Measurements from ENCODE around the gene CACNB4.
A peak's percentile ranks its signal among the peaks of the same experiment; 100 is the strongest.

The CACNB4 gene

GRCh38 chr2:151830961-151831360, 267.9 kb downstream of the CACNB4 start:
- Mint-ChIP-seq H3K27ac (no peak overlapping the region), H3K4me1 (ENCODE audit: low read depth) (peaks cover 25% of the 10 kb centered on the region), H3K4me3 (no peak overlapping the region), H3K9me3 (no peaks in the 10 kb centered on the region), H3K27me3 (no peaks in the 10 kb centered on the region), H3K36me3 (ENCODE audit: low read depth) (peaks cover 11% of the 10 kb centered on the region)
- intact Hi-C loops (cut with micrococcal nuclease) = no loop called here

GRCh38 chr2:151828890-151829324, 269.9 kb downstream of the CACNB4 start:
- H3K4me1 Mint-ChIP-seq (ENCODE audit: low read depth) = peaks cover 32% of the 10 kb centered on the region
- H3K9me3 Mint-ChIP-seq = no peaks in the 10 kb centered on the region
- H3K27me3 Mint-ChIP-seq = no peaks in the 10 kb centered on the region
- H3K4me3 Mint-ChIP-seq = peak overlapping the region; percentile 93
- peak overlapping the region; percentile 89 for H3K27ac Mint-ChIP-seq
- peaks cover 18% of the 10 kb centered on the region for H3K36me3 Mint-ChIP-seq (ENCODE audit: low read depth)
- intact Hi-C loops (cut with micrococcal nuclease) = loop anchor here (5.0 to 10.0 kb wide), 3 partner anchors 58 to 886 kb away; partner anchors contain the start of genes ARL6IP6 and PRPF40A

GRCh38 chr2:151828143-151828889, 270.5 kb downstream of the CACNB4 start, which contains the start of gene ARL5A:
ARL5A (minus strand) TSS chr2:151828421; CDS start chr2:151828176, 245 bp downstream.
- Mint-ChIP-seq H3K4me3 (peak within 1 kb of the TSS; percentile 93), H3K9me3 (no peaks in the 10 kb centered on the region), H3K36me3 (ENCODE audit: low read depth) (peaks cover 18% of the 10 kb centered on the region), H3K27ac (peak within 1 kb of the TSS; percentile 89), H3K4me1 (ENCODE audit: low read depth) (peaks cover 37% of the 10 kb centered on the region), H3K27me3 (no peaks in the 10 kb centered on the region)
- intact Hi-C loops (cut with micrococcal nuclease) = loop anchor here (5.0 to 10.0 kb wide), 3 partner anchors 59 to 886 kb away; partner anchors contain the start of genes ARL6IP6 and PRPF40A

GRCh38 chr2:151827564-151828142, 271.2 kb downstream of the CACNB4 start:
- Mint-ChIP-seq H3K27me3 (no peaks in the 10 kb centered on the region), H3K36me3 (ENCODE audit: low read depth) (peaks cover 18% of the 10 kb centered on the region), H3K27ac (peak overlapping the region; percentile 89), H3K9me3 (no peaks in the 10 kb centered on the region), H3K4me1 (ENCODE audit: low read depth) (peaks cover 43% of the 10 kb centered on the region), H3K4me3 (peak overlapping the region; percentile 93)
- intact Hi-C loops (cut with micrococcal nuclease) = loop anchor here (2.0 to 10.0 kb wide), 4 partner anchors 60 to 887 kb away; partner anchors contain the start of genes ARL6IP6 and PRPF40A

GRCh38 chr2:151826737-151827157, 272.1 kb downstream of the CACNB4 start:
- Mint-ChIP-seq H3K27me3 (no peaks in the 10 kb centered on the region), H3K27ac (peak overlapping the region; percentile 89), H3K9me3 (no peaks in the 10 kb centered on the region), H3K36me3 (ENCODE audit: low read depth) (peaks cover 18% of the 10 kb centered on the region), H3K4me1 (ENCODE audit: low read depth) (peaks cover 45% of the 10 kb centered on the region), H3K4me3 (peak overlapping the region; percentile 93)
- intact Hi-C loops (cut with micrococcal nuclease) = loop anchor here (2.0 to 10.0 kb wide), 4 partner anchors 61 to 888 kb away; partner anchors contain the start of genes ARL6IP6 and PRPF40A

- H3K27ac Mint-ChIP-seq = no peak overlapping the region
- H3K4me3 Mint-ChIP-seq = no peak overlapping the region
- H3K4me1 Mint-ChIP-seq (ENCODE audit: low read depth) = peaks cover 57% of the 10 kb centered on the region
- no peaks in the 10 kb centered on the region for H3K27me3 Mint-ChIP-seq
- H3K36me3 Mint-ChIP-seq (ENCODE audit: low read depth) = peaks cover 24% of the 10 kb centered on the region
- intact Hi-C loops (cut with micrococcal nuclease) = loop anchor here (5.0 to 10.0 kb wide), 3 partner anchors 62 to 890 kb away; partner anchors contain the start of genes ARL6IP6 and PRPF40A
- H3K9me3 Mint-ChIP-seq = no peaks in the 10 kb centered on the region
These were observed 274.0 kb downstream of the CACNB4 start for GRCh38 chr2:151824886-151825285.

- Mint-ChIP-seq H3K27ac (no peak overlapping the region), H3K4me3 (no peak overlapping the region), H3K36me3 (ENCODE audit: low read depth) (peaks cover 24% of the 10 kb centered on the region), H3K9me3 (no peaks in the 10 kb centered on the region), H3K27me3 (no peaks in the 10 kb centered on the region), H3K4me1 (ENCODE audit: low read depth) (peaks cover 45% of the 10 kb centered on the region)
- intact Hi-C loops (cut with micrococcal nuclease) = loop anchor here (10.0 kb wide), 1 partner anchor 891 kb away; the partner anchor contains the start of genes ARL6IP6 and PRPF40A
These were observed 275.2 kb downstream of the CACNB4 start for GRCh38 chr2:151823651-151824050.

GRCh38 chr2:151819920-151820319, 278.9 kb downstream of the CACNB4 start:
- H3K4me1 Mint-ChIP-seq (ENCODE audit: low read depth) = peaks cover 35% of the 10 kb centered on the region
- no peaks in the 10 kb centered on the region for H3K9me3 Mint-ChIP-seq
- no peak overlapping the region for H3K4me3 Mint-ChIP-seq
- peaks cover 17% of the 10 kb centered on the region for H3K36me3 Mint-ChIP-seq (ENCODE audit: low read depth)
- H3K27me3 Mint-ChIP-seq = no peaks in the 10 kb centered on the region
- intact Hi-C loops (cut with micrococcal nuclease) = loop anchor here (10.0 kb wide), 2 partner anchors 345 to 895 kb away; partner anchors contain the start of genes ARL6IP6 and PRPF40A
- no peak overlapping the region for H3K27ac Mint-ChIP-seq

GRCh38 chr2:151817929-151818328, 280.9 kb downstream of the CACNB4 start:
- intact Hi-C loops (cut with micrococcal nuclease) = loop anchor here (10.0 kb wide), 1 partner anchor 347 kb away; no protein-coding TSS in a partner anchor
- Mint-ChIP-seq H3K4me1 (ENCODE audit: low read depth) (peaks cover 26% of the 10 kb centered on the region), H3K27me3 (no peaks in the 10 kb centered on the region), H3K4me3 (no peak overlapping the region), H3K27ac (no peak overlapping the region), H3K36me3 (ENCODE audit: low read depth) (peaks cover 27% of the 10 kb centered on the region), H3K9me3 (no peaks in the 10 kb centered on the region)

GRCh38 chr2:151816843-151817242, 282.0 kb downstream of the CACNB4 start:
- H3K36me3 Mint-ChIP-seq (ENCODE audit: low read depth) = peaks cover 38% of the 10 kb centered on the region
- peaks cover 21% of the 10 kb centered on the region for H3K4me1 Mint-ChIP-seq (ENCODE audit: low read depth)
- no peak overlapping the region for H3K27ac Mint-ChIP-seq
- intact Hi-C loops (cut with micrococcal nuclease) = loop anchor here (10.0 kb wide), 1 partner anchor 348 kb away; no protein-coding TSS in a partner anchor
- no peaks in the 10 kb centered on the region for H3K9me3 Mint-ChIP-seq
- H3K4me3 Mint-ChIP-seq = no peak overlapping the region
- H3K27me3 Mint-ChIP-seq = no peaks in the 10 kb centered on the region

GRCh38 chr2:151815821-151816489, 282.9 kb downstream of the CACNB4 start:
- Mint-ChIP-seq H3K36me3 (ENCODE audit: low read depth) (peaks cover 46% of the 10 kb centered on the region), H3K9me3 (no peaks in the 10 kb centered on the region), H3K27me3 (no peaks in the 10 kb centered on the region), H3K27ac (no peak overlapping the region), H3K4me1 (ENCODE audit: low read depth) (peaks cover 15% of the 10 kb centered on the region), H3K4me3 (no peak overlapping the region)
- intact Hi-C loops (cut with micrococcal nuclease) = loop anchor here (10.0 kb wide), 1 partner anchor 349 kb away; no protein-coding TSS in a partner anchor

- H3K27ac Mint-ChIP-seq = no peak overlapping the region
- no peaks in the 10 kb centered on the region for H3K27me3 Mint-ChIP-seq
- H3K4me1 Mint-ChIP-seq (ENCODE audit: low read depth) = peaks cover 5% of the 10 kb centered on the region
- H3K9me3 Mint-ChIP-seq = no peaks in the 10 kb centered on the region
- no peak overlapping the region for H3K4me3 Mint-ChIP-seq
- peaks cover 44% of the 10 kb centered on the region for H3K36me3 Mint-ChIP-seq (ENCODE audit: low read depth)
- intact Hi-C loops (cut with micrococcal nuclease) = loop anchor here (10.0 kb wide), 1 partner anchor 354 kb away; no protein-coding TSS in a partner anchor
These were observed 288.4 kb downstream of the CACNB4 start for GRCh38 chr2:151810489-151810888.

- H3K27me3 Mint-ChIP-seq = no peaks in the 10 kb centered on the region
- H3K4me1 Mint-ChIP-seq (ENCODE audit: low read depth) = no peaks in the 10 kb centered on the region
- H3K27ac Mint-ChIP-seq = no peak overlapping the region
- intact Hi-C loops (cut with micrococcal nuclease) = no loop called here
- H3K9me3 Mint-ChIP-seq = no peaks in the 10 kb centered on the region
- H3K36me3 Mint-ChIP-seq (ENCODE audit: low read depth) = peaks cover 31% of the 10 kb centered on the region
- no peak overlapping the region for H3K4me3 Mint-ChIP-seq
These were observed 289.8 kb downstream of the CACNB4 start for GRCh38 chr2:151809073-151809383.

Measured in dendritic cell treated with granulocyte-macrophage colony-stimulating factor and Interleukin-4, amounts not matched to agents 40 ng/mL and 50 ng/mL, for 4 days (primary cell).